ENCODE measurements around the gene FBXW8. TPM values are rescaled to one million over a fixed set of nuclear protein-coding genes. Genes with fewer than 3 reads are reported as not detected.

The FBXW8 gene
- total RNA-seq, 4 donors from 2014 or later, result 9.1 to 19.0 (median 13.5) TPM

DNA sequence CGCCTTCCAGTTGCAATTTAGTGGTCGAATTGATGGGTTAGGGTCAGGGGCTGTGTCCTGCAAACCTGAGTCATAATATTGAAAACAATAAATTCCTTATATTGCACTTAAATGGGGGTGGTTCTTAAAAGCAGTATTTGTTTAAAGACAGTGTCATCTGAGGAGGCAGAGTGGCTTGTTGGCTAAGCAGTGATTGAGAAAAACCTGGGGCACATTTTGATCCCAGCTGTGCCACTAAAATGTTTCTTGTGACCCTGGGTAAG is 48.4 kb downstream of the FBXW8 start:
- H3K4me1 ChIP-seq, result no peaks in the 10 kb centered on the region
- H3K36me3 ChIP-seq, result no peaks in the 10 kb centered on the region
- DNase-seq (ENCODE audit: low spot score in 2 of 2), result no peak
- TF ChIP-seq, protein P1, sequence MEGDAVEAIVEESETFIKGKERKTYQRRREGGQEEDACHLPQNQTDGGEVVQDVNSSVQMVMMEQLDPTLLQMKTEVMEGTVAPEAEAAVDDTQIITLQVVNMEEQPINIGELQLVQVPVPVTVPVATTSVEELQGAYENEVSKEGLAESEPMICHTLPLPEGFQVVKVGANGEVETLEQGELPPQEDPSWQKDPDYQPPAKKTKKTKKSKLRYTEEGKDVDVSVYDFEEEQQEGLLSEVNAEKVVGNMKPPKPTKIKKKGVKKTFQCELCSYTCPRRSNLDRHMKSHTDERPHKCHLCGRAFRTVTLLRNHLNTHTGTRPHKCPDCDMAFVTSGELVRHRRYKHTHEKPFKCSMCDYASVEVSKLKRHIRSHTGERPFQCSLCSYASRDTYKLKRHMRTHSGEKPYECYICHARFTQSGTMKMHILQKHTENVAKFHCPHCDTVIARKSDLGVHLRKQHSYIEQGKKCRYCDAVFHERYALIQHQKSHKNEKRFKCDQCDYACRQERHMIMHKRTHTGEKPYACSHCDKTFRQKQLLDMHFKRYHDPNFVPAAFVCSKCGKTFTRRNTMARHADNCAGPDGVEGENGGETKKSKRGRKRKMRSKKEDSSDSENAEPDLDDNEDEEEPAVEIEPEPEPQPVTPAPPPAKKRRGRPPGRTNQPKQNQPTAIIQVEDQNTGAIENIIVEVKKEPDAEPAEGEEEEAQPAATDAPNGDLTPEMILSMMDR (IDR thresholded peaks at IDR 0.05), result no peak
- 93% methylated on average over 2 of the region's 2 CpGs for WGBS
- H3K9me3 ChIP-seq, result no peaks in the 10 kb centered on the region
- no peak overlapping the region for H3K4me3 ChIP-seq
- no peaks in the 10 kb centered on the region for H3K27me3 ChIP-seq
- no peak overlapping the region for H3K27ac ChIP-seq

DNA sequence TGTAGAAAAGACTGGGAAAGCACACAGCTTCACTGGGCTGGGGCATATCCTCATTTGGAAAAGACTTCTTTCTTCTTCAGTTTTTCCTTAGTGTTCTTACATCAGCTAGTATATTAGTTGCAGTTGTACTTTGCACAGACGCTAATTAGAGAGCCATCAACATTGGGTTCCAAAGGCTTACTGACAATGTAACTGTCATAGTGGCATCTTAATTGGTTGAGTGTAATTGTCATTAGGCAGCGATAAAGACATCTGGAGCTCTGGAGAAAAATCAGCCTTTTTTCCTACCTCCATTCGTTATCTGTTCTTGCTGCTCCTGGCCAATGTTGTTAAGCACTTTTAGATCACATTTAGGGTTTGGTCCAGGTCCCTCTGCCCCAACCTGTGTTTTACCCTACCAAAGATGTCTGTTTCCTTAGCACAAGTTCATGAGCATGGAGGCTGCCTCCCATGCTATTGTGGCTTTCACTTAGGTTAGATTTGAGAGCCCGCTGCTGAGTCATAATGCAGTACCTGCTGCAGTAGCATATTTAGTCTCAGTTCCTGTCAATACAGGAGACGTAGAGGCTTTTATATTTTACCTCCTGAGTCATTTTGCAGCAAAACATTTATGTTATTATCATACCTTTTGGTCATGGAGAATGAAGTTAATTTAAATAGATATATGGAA is 49.2 kb downstream of the FBXW8 start:
- H3K27me3 ChIP-seq, result no peaks in the 10 kb centered on the region
- H3K4me1 ChIP-seq, result no peaks in the 10 kb centered on the region
- WGBS, result 85% methylated on average over 5 of the region's 5 CpGs
- no peak for DNase-seq (ENCODE audit: low spot score in 2 of 2)
- H3K36me3 ChIP-seq, result peaks cover 4% of the 10 kb centered on the region
- no peak overlapping the region for H3K4me3 ChIP-seq
- TF ChIP-seq POLR2AphosphoS5 (IDR thresholded peaks at IDR 0.05) (no peak), EP300 (IDR thresholded peaks at IDR 0.05) (no peak), POLR2A (IDR thresholded peaks at IDR 0.05) (no peak)
- TF ChIP-seq, protein P1 (IDR thresholded peaks at IDR 0.05), result no peak
- H3K9me3 ChIP-seq, result no peaks in the 10 kb centered on the region
- H3K27ac ChIP-seq, result no peak overlapping the region

DNA sequence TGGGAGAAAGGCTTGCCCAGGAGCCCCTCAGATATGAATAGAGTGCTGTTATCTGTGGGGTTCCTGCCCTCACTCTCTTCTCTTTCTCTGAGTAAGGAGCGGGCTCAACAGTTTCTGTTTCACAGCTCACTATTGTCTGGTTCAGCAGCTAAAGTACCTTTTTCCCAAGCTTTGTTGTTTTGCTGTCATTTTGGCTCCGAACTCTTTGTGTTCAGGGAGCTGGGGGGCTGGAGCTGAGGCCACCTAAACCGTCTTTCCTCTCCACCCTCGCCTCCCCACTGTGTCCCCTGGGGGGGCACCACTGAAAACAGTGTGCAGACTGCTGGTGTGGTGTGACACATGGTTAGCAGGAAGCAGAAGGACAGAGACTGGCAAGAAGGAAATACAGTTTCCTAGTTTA is 51.4 kb downstream of the FBXW8 start:
- Histone ChIP-seq H3K27me3 (no peaks in the 10 kb centered on the region), H3K36me3 (peaks cover 20% of the 10 kb centered on the region), H3K4me1 (no peaks in the 10 kb centered on the region), H3K9me3 (no peaks in the 10 kb centered on the region), H3K4me3 (no peak overlapping the region), H3K27ac (no peak overlapping the region)
- DNase-seq (ENCODE audit: low spot score in 2 of 2), result no peak
- 85% methylated on average over 4 of the region's 4 CpGs for WGBS
- TF ChIP-seq POLR2A (IDR thresholded peaks at IDR 0.05), result no peak
- no peak for TF ChIP-seq EP300 (IDR thresholded peaks at IDR 0.05)
- no peak for TF ChIP-seq POLR2AphosphoS5 (IDR thresholded peaks at IDR 0.05)
- TF ChIP-seq, protein P1 (IDR thresholded peaks at IDR 0.05), result no peak

DNA sequence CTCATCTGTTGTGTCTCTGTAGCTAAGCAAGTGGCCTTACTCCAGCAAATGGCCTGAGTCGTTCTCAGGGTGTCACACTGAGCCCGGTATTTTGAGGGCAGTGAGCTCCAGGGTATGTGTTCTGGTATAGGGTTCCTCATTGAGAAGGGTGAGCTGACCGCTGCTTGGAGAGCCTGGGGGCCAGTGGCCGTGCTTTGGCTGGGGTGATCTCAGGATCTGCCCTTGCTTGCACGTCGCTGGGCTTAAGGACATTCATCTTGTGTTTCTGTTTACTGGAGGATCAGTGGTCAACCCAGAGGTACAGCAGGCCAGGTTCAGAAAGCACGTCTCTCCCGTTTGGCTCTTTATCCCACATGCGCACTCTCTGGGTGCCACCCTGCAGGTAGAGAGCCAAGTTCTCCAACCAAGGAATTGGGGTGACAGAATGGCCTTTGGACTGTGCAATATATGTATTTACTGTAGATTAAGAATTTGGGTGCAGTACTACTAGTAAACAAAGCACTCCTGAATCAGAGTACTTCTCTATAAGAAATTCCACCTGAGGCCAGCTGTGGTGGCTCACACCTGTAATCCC is 52.1 kb downstream of the FBXW8 start:
- Histone ChIP-seq H3K36me3 (peaks cover 27% of the 10 kb centered on the region), H3K4me1 (no peaks in the 10 kb centered on the region), H3K9me3 (no peaks in the 10 kb centered on the region), H3K4me3 (no peak overlapping the region), H3K27ac (no peak overlapping the region), H3K27me3 (no peaks in the 10 kb centered on the region)
- DNase-seq (ENCODE audit: low spot score in 2 of 2), result no peak
- TF ChIP-seq POLR2A (IDR thresholded peaks at IDR 0.05), result no peak
- TF ChIP-seq, protein P1 (IDR thresholded peaks at IDR 0.05), result no peak
- 95% methylated on average over 7 of the region's 9 CpGs for WGBS

DNA sequence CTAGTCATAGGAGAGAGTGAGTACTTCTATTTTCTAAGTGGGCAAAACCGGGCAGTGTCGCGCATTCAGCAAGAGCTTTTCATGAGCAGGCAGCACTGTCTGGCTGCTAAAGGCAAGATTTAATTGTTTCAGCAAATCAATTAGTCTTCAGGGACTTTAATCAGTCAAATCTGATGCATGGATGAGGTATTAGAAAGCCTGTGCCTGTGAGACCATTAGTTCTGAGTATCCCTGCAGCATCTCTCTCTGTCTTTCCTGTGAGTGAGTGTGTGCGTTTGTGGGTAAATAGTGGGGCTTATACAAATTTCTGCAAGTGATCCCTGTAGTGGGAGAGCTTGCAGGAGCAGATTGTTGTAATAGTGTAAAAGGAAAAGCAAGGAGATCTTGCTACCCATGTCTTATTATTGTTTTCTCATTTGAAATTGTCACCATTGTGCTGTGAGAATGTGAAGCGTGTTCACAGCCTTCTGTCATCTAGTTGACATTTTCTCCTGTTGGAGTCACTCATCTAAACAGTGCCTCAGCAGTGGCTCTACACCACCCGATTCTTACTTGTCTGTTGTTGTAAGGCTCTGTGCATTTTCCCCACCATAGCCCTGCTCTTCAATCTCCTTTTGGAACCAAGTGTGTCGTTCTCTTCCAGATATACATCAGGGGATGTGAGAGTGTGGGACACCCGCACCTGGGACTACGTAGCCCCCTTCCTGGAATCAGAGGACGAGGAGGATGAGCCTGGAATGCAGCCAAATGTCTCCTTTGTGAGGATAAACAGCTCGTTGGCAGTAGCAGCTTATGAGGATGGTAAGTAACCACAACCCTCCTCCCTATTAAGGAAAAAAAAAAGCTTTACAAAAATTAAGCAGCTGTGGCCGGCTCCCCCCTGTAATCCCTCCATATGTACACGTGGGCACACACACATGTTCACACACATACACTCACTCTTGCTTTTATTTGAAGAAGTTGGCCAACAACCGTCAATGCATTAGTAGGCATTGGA is 53.6 kb downstream of the FBXW8 start:
- TF ChIP-seq EP300 (IDR thresholded peaks at IDR 0.05), result no peak
- TF ChIP-seq, protein P1 (IDR thresholded peaks at IDR 0.05), result no peak
- TF ChIP-seq POLR2AphosphoS5 (IDR thresholded peaks at IDR 0.05), result no peak
- no peak for TF ChIP-seq POLR2A (IDR thresholded peaks at IDR 0.05)
- 79% methylated on average over 14 of the region's 14 CpGs for WGBS
- no peaks in the 10 kb centered on the region for H3K9me3 ChIP-seq

More for the DNA sequence above, 53.6 kb downstream of the FBXW8 start:
- no peak overlapping the region for H3K27ac ChIP-seq
- DNase-seq (ENCODE audit: low spot score in 2 of 2), result no peak
- no peaks in the 10 kb centered on the region for H3K4me1 ChIP-seq
- no peaks in the 10 kb centered on the region for H3K27me3 ChIP-seq
- no peak overlapping the region for H3K4me3 ChIP-seq
- H3K36me3 ChIP-seq, result peaks cover 33% of the 10 kb centered on the region
